Gastroesophageal sphincter (tissue), 4 donors: ENCODE results near the gene KHSRP. TPM values are rescaled to one million over a fixed set of nuclear protein-coding genes. Genes with fewer than 3 reads are reported as not detected.

ENCODE experiments used
- ATAC-seq: fragments of 150-250 bp; one replicate; pipeline ENCODE4 v1.9.1; 2016; ENCODE audit warnings: mild to moderate bottlenecking, moderate library complexity
- H3K27ac ChIP-seq, 4 donors: fragments of 200-600 bp; sonication (generic) in 3 of 4; 1 replicate in 3 of 4; 2 replicates in 1 of 4; pipeline ENCODE4 v1.5.1; 2016 to 2019
- H3K27me3 ChIP-seq: fragments of 200-600 bp; sonication (generic); one replicate; pipeline ENCODE4 v1.5.1; 2019
- H3K36me3 ChIP-seq, 2 donors: fragments of 200-600 bp; sonication (generic); one replicate each; pipeline ENCODE4 v1.5.1; 2019; ENCODE audit warnings: control low read depth in 1 of 2
- H3K4me1 ChIP-seq, 3 donors: fragments of 200-600 bp; sonication (generic); 1 replicate in 2 of 3; 2 replicates in 1 of 3; pipeline ENCODE4 v1.5.1; 2016 to 2019; ENCODE audit warnings: control low read depth in 2 of 3
- H3K4me3 ChIP-seq, 2 donors: fragments of 200-600 bp; sonication (generic); one replicate each; pipeline ENCODE4 v1.5.1; 2019; ENCODE audit warnings: mild to moderate bottlenecking in 1 of 2, moderate library complexity in 1 of 2
- H3K9me3 ChIP-seq, 3 donors: fragments of 200-600 bp; sonication (generic); one replicate each; pipeline ENCODE4 v1.5.1; 2017 to 2019; ENCODE audit warnings: control low read depth in 2 of 3
- EP300 ChIP-seq: sonication (generic); formaldehyde crosslinking; IDR thresholded peaks from one replicate; pipeline ENCODE4 v1.6.1; 2017; ENCODE audit warnings: antibody characterized with exemption, mild to moderate bottlenecking
- POLR2A ChIP-seq, 2 donors: fragments of 450-650 bp; IDR thresholded peaks; one replicate each; pipeline ENCODE4 v1.6.1; 2017; ENCODE audit warnings: antibody characterized with exemption in 2 of 2, mild to moderate bottlenecking in 2 of 2, moderate library complexity in 1 of 2
- POLR2AphosphoS5 ChIP-seq: sonication (generic); formaldehyde crosslinking; IDR thresholded peaks from one replicate; pipeline ENCODE4 v1.6.1; 2017; ENCODE audit warnings: antibody characterized with exemption
- WGBS, 2 donors: methylation state at CpG; one replicate each; pipeline ENCODE4 v1.1.5; 2018; ENCODE audit warnings: low coverage in 1 of 2; 5-methylcytosine and 5-hydroxymethylcytosine counted together
- total RNA-seq, 4 donors: library from RNA; depleted of rRNA; stranded (reverse); fragments of >200 nt; gene quantifications; one replicate each; pipeline ENCODE4 v1.1.0, GENCODE V29; 2016
- TF ChIP-seq, protein P1 (sequence below), 4 experiments: fragments of 200-600 bp in 2 of 4; fragments of 450-650 bp in 2 of 4; sonication (generic) in 1 of 4; IDR thresholded peaks; one replicate each; pipeline ENCODE4 v1.5.1; 2017 to 2019; ENCODE audit warnings: antibody characterized with exemption in 4 of 4, mild to moderate bottlenecking in 2 of 4, moderate library complexity in 2 of 4

Gene KHSRP
- total RNA-seq, 4 donors from 2014 or later: 102 to 218 (median 126) TPM

DNA sequence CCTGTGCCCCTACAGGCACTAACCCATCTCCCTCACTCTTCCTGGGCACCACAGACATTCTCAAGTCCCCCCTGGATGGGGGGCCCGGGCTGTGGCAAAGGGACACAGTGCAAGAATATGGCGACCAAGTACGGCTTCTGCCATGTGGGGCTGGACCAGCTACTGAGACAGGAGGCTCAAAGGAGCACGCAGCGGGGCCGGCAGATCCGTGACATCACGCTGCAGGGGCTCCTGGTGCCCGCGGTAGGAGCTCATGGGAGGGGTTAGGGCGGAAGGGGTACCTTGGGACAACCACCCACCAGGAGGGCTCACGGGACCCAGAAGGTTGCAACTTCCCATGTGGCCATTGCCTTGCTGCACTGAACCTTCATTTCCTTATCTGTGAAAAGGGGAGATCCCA lies 28.3 kb downstream of the KHSRP start:
- Histone ChIP-seq H3K4me3 (no peak overlapping the region), H3K36me3 (peaks cover 0 to 3% of the 10 kb centered on the region in 2 donors), H3K9me3 (no peaks in the 10 kb centered on the region), H3K27ac (no peak overlapping the region), H3K27me3 (no peaks in the 10 kb centered on the region), H3K4me1 (peaks cover 0 to 19% (median 7%) of the 10 kb centered on the region in 3 donors)
- TF ChIP-seq POLR2A (IDR thresholded peaks at IDR 0.05) (no peak), POLR2AphosphoS5 (no peak), EP300 (no peak)
- TF ChIP-seq, protein P1, sequence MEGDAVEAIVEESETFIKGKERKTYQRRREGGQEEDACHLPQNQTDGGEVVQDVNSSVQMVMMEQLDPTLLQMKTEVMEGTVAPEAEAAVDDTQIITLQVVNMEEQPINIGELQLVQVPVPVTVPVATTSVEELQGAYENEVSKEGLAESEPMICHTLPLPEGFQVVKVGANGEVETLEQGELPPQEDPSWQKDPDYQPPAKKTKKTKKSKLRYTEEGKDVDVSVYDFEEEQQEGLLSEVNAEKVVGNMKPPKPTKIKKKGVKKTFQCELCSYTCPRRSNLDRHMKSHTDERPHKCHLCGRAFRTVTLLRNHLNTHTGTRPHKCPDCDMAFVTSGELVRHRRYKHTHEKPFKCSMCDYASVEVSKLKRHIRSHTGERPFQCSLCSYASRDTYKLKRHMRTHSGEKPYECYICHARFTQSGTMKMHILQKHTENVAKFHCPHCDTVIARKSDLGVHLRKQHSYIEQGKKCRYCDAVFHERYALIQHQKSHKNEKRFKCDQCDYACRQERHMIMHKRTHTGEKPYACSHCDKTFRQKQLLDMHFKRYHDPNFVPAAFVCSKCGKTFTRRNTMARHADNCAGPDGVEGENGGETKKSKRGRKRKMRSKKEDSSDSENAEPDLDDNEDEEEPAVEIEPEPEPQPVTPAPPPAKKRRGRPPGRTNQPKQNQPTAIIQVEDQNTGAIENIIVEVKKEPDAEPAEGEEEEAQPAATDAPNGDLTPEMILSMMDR (IDR thresholded peaks at IDR 0.05): no peak
- WGBS, 2 donors: 83% methylated on average over 11 of the region's 12 CpGs; no CpG with 5 or more reads in 1 of the 2 donors
- no peak for ATAC-seq

DNA sequence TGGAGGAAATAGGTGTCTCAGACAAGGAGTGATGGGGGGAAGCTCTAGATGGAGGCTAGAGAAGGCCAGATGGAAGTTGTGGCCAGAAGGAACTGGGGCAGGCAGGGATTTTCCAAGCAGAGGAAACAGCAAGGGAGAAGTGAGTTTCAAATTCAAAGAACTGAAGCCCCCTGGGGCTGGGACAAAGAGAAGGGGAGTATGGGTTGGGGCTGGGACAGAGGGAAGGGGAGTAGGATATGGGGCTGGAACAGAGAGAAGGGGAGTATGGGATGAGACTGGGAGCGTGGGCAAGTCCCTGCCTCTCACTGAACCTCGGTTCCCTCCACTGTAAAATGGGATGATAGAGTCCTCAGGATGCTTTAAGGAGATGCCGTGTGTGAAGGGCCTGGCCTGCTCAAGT lies 29.8 kb downstream of the KHSRP start:
- no peak for ATAC-seq
- TF ChIP-seq POLR2A (IDR thresholded peaks at IDR 0.05) (no peak), POLR2AphosphoS5 (no peak), EP300 (no peak)
- TF ChIP-seq, protein P1 (IDR thresholded peaks at IDR 0.05): no peak
- peaks cover 0 to 18% of the 10 kb centered on the region in 2 donors for H3K36me3 ChIP-seq
- H3K4me3 ChIP-seq: no peak overlapping the region
- no peaks in the 10 kb centered on the region for H3K27me3 ChIP-seq
- 86 to 94% methylated on average over 2 to 3 of the region's 3 CpGs for WGBS, 2 donors
- peaks cover 0 to 19% (median 7%) of the 10 kb centered on the region in 3 donors for H3K4me1 ChIP-seq
- no peaks in the 10 kb centered on the region for H3K9me3 ChIP-seq
- H3K27ac ChIP-seq: no peak overlapping the region

GRCh38 chr19:6393983-6394412 lies 30.6 kb downstream of the KHSRP start:
- no peak for ATAC-seq
- 39 to 49% methylated on average over 4 to 6 of the region's 14 CpGs for WGBS, 2 donors
- H3K4me3 ChIP-seq: peak overlapping the region; percentile 69 to 72
- peaks cover 0 to 19% (median 7%) of the 10 kb centered on the region in 3 donors for H3K4me1 ChIP-seq
- H3K27ac ChIP-seq: peak overlapping the region; percentile 91 to 98 (median 95)
- H3K9me3 ChIP-seq: no peaks in the 10 kb centered on the region
- H3K36me3 ChIP-seq: peaks cover 0 to 26% of the 10 kb centered on the region in 2 donors
- no peak for TF ChIP-seq EP300
- TF ChIP-seq POLR2AphosphoS5: no peak
- TF ChIP-seq, protein P1 (IDR thresholded peaks at IDR 0.05): no peak
- no peak for TF ChIP-seq POLR2A (IDR thresholded peaks at IDR 0.05)
- H3K27me3 ChIP-seq: no peaks in the 10 kb centered on the region

GRCh38 chr19:6393074-6393982 lies 31.3 kb downstream of the KHSRP start, which contains the start of gene GTF2F1:
TSS of gene GTF2F1 (minus strand) at chr19:6393164. CDS start at chr19:6392995, 169 bp downstream.
- Histone ChIP-seq H3K4me3 (peak within 1 kb of the TSS; percentile 69 to 72), H3K27ac (peak within 1 kb of the TSS; percentile 91 to 98 (median 95)), H3K9me3 (no peaks in the 10 kb centered on the region), H3K27me3 (no peaks in the 10 kb centered on the region), H3K36me3 (peaks cover 0 to 33% of the 10 kb centered on the region in 2 donors), H3K4me1 (peaks cover 0 to 19% (median 7%) of the 10 kb centered on the region in 3 donors)
- WGBS, 2 donors: 0% methylated on average over 10 to 13 of the region's 69 CpGs
- TF ChIP-seq, protein P1 (IDR thresholded peaks at IDR 0.05): peak in 2 of 4 experiments; percentile 7 to 39
- no peak for TF ChIP-seq EP300
- TF ChIP-seq POLR2A (IDR thresholded peaks at IDR 0.05): peak in 1 of 2 donors; percentile 29
- TF ChIP-seq POLR2AphosphoS5: peak; percentile 42
- ATAC-seq: peak; percentile 95
